Activated naive CD4-positive, alpha-beta T cell treated with anti-CD3 and anti-CD28 coated beads, Interleukin-2, amount 50 U/mL, for 72 hours (primary cell): ENCODE results near the gene KAT7. TPM values are rescaled to one million over a fixed set of nuclear protein-coding genes. Genes with fewer than 3 reads are reported as not detected.
"Not testable (repeated sequence)": the region's sequence is repeated elsewhere in the genome, so short reads cannot be mapped to it uniquely, and the experiment has no call there.

ENCODE experiments used
- ATAC-seq, 2 donors: fragments of 150-1000 bp; cut with Tn5 transposase; 2 replicates each; pipeline ENCODE4 v1.10.0; 2021; ENCODE audit warnings: mild to moderate bottlenecking in 2 of 2, moderate library complexity in 2 of 2
- DNase-seq, 2 donors: peaks; one replicate each; pipeline ENCODE4 v3.0.0; 2021 to 2022; ENCODE audit warnings: low spot score in 2 of 2
- H3K27ac Mint-ChIP-seq, 2 donors: one replicate each; pipeline ENCODE4 v1.8.0; 2022; ENCODE audit warnings: mild to moderate bottlenecking in 2 of 2, mixed read lengths in 2 of 2
- H3K36me3 Mint-ChIP-seq, 2 donors: one replicate each; pipeline ENCODE4 v1.8.0; 2022; ENCODE audit warnings: mixed read lengths in 2 of 2
- H3K9me3 Mint-ChIP-seq, 2 donors: one replicate each; pipeline ENCODE4 v1.8.0; 2022; ENCODE audit warnings: mixed read lengths in 2 of 2
- total RNA-seq, 2 donors: library from RNA; stranded (reverse); gene quantifications; one replicate each; pipeline ENCODE4 v1.2.3, GENCODE V29; 2022

KAT7 gene
- total RNA-seq, 2 donors from 2014 or later, result 75.4 to 119 TPM

- Mint-ChIP-seq H3K9me3 (no peaks in the 10 kb centered on the region), H3K27ac (peak overlapping the region; percentile 6 to 29), H3K36me3 (peaks cover 0 to 5% of the 10 kb centered on the region in 2 donors)
- DNase-seq (no peak), ATAC-seq (no peak)
Measured at GRCh38 chr17:49756323-49757150, 31.9 kb upstream of the KAT7 start.

- no peak for ATAC-seq
Measured at GRCh38 chr17:49757151-49757777, 31.2 kb upstream of the KAT7 start.

GRCh38 chr17:49758464-49759010, 29.9 kb upstream of the KAT7 start:
- DNase-seq, ATAC-seq, H3K27ac Mint-ChIP-seq, H3K36me3 Mint-ChIP-seq, H3K9me3 Mint-ChIP-seq: not testable (repeated sequence)

More at GRCh38 chr17:49757151-49757777, 31.2 kb upstream of the KAT7 start:
- Mint-ChIP-seq H3K9me3 (no peaks in the 10 kb centered on the region), H3K36me3 (peaks cover 0 to 5% of the 10 kb centered on the region in 2 donors), H3K27ac (peak overlapping the region; percentile 6 to 79)
- DNase-seq, result no peak

- no peak for DNase-seq
- ATAC-seq, result no peak
- peaks cover 5 to 7% of the 10 kb centered on the region in 2 donors for H3K36me3 Mint-ChIP-seq
- no peaks in the 10 kb centered on the region for H3K9me3 Mint-ChIP-seq
- H3K27ac Mint-ChIP-seq, result no peak overlapping the region
Measured at GRCh38 chr17:49759203-49759602, 29.3 kb upstream of the KAT7 start.

- peak overlapping the region in 1 of 2 donors; percentile 83 for H3K27ac Mint-ChIP-seq
- peaks cover 5 to 7% of the 10 kb centered on the region in 2 donors for H3K36me3 Mint-ChIP-seq
- DNase-seq, result no peak
Measured at GRCh38 chr17:49760296-49760695, 28.2 kb upstream of the KAT7 start.

GRCh38 chr17:49760932-49761558, 27.4 kb upstream of the KAT7 start:
- Mint-ChIP-seq H3K9me3 (peaks cover 0 to 3% of the 10 kb centered on the region in 2 donors), H3K36me3 (peaks cover 5 to 7% of the 10 kb centered on the region in 2 donors), H3K27ac (peak overlapping the region; percentile 44 to 83)
- DNase-seq, result no peak
- no peak for ATAC-seq

More at GRCh38 chr17:49760296-49760695, 28.2 kb upstream of the KAT7 start:
- H3K9me3 Mint-ChIP-seq, result no peaks in the 10 kb centered on the region
- ATAC-seq, result no peak

- Mint-ChIP-seq H3K9me3 (peaks cover 0 to 4% of the 10 kb centered on the region in 2 donors), H3K36me3 (peaks cover 5 to 7% of the 10 kb centered on the region in 2 donors), H3K27ac (peak overlapping the region; percentile 83 to 97)
- DNase-seq, result no peak
- no peak for ATAC-seq
Measured at GRCh38 chr17:49762151-49762941, 26.1 kb upstream of the KAT7 start.

- DNase-seq, result peak; percentile 91 to 97
- Mint-ChIP-seq H3K9me3 (peaks cover 0 to 4% of the 10 kb centered on the region in 2 donors), H3K36me3 (peaks cover 0 to 7% of the 10 kb centered on the region in 2 donors), H3K27ac (peak within 1 kb of the TSS; percentile 83 to 97)
- peak; percentile 90 to 95 for ATAC-seq
Measured at GRCh38 chr17:49763735-49764558, 24.5 kb upstream of the KAT7 start, which contains the start of gene FAM117A. Gene FAM117A, minus strand, starts transcription at chr17:49764131. Its CDS starts 44 bp downstream, at chr17:49764087.

- H3K36me3 Mint-ChIP-seq, result peaks cover 0 to 7% of the 10 kb centered on the region in 2 donors
- peaks cover 0 to 4% of the 10 kb centered on the region in 2 donors for H3K9me3 Mint-ChIP-seq
- DNase-seq (no peak), ATAC-seq (no peak)
- H3K27ac Mint-ChIP-seq, result peak overlapping the region in 1 of 2 donors; percentile 83
Measured at GRCh38 chr17:49764559-49765180, 23.8 kb upstream of the KAT7 start.

- no peak for ATAC-seq
- peaks cover 0 to 7% of the 10 kb centered on the region in 2 donors for H3K36me3 Mint-ChIP-seq
- peaks cover 0 to 4% of the 10 kb centered on the region in 2 donors for H3K9me3 Mint-ChIP-seq
- DNase-seq, result no peak
- no peak overlapping the region for H3K27ac Mint-ChIP-seq
Measured at GRCh38 chr17:49766918-49767530, 21.5 kb upstream of the KAT7 start.

GRCh38 chr17:49775546-49776260, 12.8 kb upstream of the KAT7 start:
- H3K27ac Mint-ChIP-seq, result no peak overlapping the region

GRCh38 chr17:49776551-49777300, 11.8 kb upstream of the KAT7 start:
- Mint-ChIP-seq H3K27ac (no peak overlapping the region), H3K9me3 (no peaks in the 10 kb centered on the region), H3K36me3 (no peaks in the 10 kb centered on the region)
- DNase-seq, result no peak
- no peak for ATAC-seq

More at GRCh38 chr17:49775546-49776260, 12.8 kb upstream of the KAT7 start:
- Mint-ChIP-seq H3K9me3 (no peaks in the 10 kb centered on the region), H3K36me3 (no peaks in the 10 kb centered on the region)
- no peak for ATAC-seq
- no peak for DNase-seq

GRCh38 chr17:49777563-49777962, 10.9 kb upstream of the KAT7 start:
- no peaks in the 10 kb centered on the region for H3K9me3 Mint-ChIP-seq
- no peak for ATAC-seq
- H3K27ac Mint-ChIP-seq, result no peak overlapping the region
- no peaks in the 10 kb centered on the region for H3K36me3 Mint-ChIP-seq
- no peak for DNase-seq
